Measurements from ENCODE around the gene AP5S1. TPM values are rescaled to one million over a fixed set of nuclear protein-coding genes. Genes with fewer than 3 reads are reported as not detected.
A peak's percentile ranks its signal among the peaks of the same experiment; 100 is the strongest.

AP5S1 gene, protein sequence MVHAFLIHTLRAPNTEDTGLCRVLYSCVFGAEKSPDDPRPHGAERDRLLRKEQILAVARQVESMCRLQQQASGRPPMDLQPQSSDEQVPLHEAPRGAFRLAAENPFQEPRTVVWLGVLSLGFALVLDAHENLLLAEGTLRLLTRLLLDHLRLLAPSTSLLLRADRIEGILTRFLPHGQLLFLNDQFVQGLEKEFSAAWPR
- total RNA-seq (2021) (15.0 and 17.5 TPM in 2 replicates), Bru-seq, nascent RNA (percentile 67 among the genes with signal in this experiment), BruChase-seq, experiment 1, labeled RNA remaining after a 2-hour chase (percentile 77 among the genes with signal in this experiment), BruChase-seq, experiment 2, labeled RNA remaining after a 6-hour chase (percentile 84 among the genes with signal in this experiment)
- long read RNA-seq, full-length matches to known transcripts: 13 of 17 reads
- long read RNA-seq, partial matches to known transcripts: 0 of 17 reads
- long read RNA-seq, other reads (novel, unspliced or antisense): 4 of 17 reads

DNA sequence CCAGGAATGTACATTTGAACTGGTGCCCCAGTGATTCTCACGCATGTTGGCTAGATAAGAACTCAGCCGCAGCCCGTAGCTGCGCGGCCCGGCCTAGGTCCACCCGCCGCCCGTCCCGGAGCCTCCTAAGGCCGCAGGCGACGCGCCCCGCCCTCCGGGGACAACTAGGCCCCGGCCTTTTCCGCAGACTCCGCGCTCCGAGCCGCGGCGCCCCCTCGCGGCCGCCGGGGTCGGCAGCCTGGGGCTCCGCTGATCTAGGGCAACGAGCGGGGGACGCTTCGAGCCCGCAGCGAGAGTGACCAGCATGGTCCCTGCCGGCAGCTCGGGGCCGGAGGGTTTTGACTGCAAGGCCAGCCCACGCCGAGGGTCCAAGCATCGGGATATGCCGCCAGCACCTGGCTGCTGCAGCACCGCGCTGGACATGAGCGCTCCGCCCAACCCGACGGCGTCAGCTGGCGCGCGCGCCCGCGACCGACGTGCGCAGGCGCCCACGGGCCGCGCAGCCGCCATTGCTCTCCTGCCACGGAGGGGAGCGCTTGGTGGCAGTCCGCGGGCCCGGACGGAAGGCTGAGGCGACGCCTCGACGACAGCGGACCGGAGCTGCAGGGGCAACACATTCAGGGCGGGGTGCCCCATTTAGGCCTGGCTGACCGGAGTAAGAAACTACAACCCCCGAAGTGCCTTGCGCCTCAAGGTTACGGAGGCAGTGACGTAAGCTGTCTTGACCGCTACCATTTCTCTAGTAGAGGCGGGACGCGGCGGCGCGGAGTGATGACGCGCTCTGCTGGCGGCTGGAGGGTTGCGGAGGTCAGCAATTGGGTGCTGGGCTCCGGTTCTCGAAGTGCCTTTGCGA lies at the start of gene AP5S1:
TSS of gene AP5S1 (plus strand) at position 500 of the 853 bp plus-strand sequence. CDS start 1,571 bp downstream, outside the sequence.
- Histone ChIP-seq H3K4me1 (ENCODE audit: insufficient read depth, low read length, poor library complexity, severe bottlenecking) (peaks cover 14% of the 10 kb centered on the region), H3K9me3 (ENCODE audit: low read depth, low read length, poor library complexity, severe bottlenecking) (no peaks in the 10 kb centered on the region), H3K27ac (ENCODE audit: low read depth, low read length, poor library complexity, severe bottlenecking) (peak within 1 kb of the TSS; percentile 99), H3K4me3 (ENCODE audit: low read depth, low read length, poor library complexity, severe bottlenecking) (peak within 1 kb of the TSS; percentile 73), H3K36me3 (ENCODE audit: insufficient read depth, low read length, poor library complexity, severe bottlenecking) (peaks cover 6% of the 10 kb centered on the region), H3K27me3 (replicated peaks; ENCODE audit: insufficient read depth, low read depth, low read length, poor library complexity) (no peaks in the 10 kb centered on the region)
- POLR2A ChIA-PET (ENCODE audit: low non-redundant PET): interaction anchor here (0.5 to 0.8 kb wide), 3 partner anchors 30 to 33 kb away, joined by 3 to 8 read pairs (median 5); partner anchors contain the start of gene CENPB
- intact Hi-C loops (cut with micrococcal nuclease; ENCODE audit: unreplicated experiment): loop anchor here (1.0 kb wide), 1 partner anchor 33 kb away; no protein-coding TSS in a partner anchor
- TF ChIP-seq EZH2 (IDR thresholded peaks at IDR 0.05; ENCODE audit: borderline replicate concordance, low read depth, low read length, poor library complexity, severe bottlenecking): no peak
- TF ChIP-seq, protein P1, sequence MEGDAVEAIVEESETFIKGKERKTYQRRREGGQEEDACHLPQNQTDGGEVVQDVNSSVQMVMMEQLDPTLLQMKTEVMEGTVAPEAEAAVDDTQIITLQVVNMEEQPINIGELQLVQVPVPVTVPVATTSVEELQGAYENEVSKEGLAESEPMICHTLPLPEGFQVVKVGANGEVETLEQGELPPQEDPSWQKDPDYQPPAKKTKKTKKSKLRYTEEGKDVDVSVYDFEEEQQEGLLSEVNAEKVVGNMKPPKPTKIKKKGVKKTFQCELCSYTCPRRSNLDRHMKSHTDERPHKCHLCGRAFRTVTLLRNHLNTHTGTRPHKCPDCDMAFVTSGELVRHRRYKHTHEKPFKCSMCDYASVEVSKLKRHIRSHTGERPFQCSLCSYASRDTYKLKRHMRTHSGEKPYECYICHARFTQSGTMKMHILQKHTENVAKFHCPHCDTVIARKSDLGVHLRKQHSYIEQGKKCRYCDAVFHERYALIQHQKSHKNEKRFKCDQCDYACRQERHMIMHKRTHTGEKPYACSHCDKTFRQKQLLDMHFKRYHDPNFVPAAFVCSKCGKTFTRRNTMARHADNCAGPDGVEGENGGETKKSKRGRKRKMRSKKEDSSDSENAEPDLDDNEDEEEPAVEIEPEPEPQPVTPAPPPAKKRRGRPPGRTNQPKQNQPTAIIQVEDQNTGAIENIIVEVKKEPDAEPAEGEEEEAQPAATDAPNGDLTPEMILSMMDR (conservative IDR thresholded peaks at IDR 0.05; ENCODE audit: low read depth, low read length): peak; percentile 97
- BruUV-seq (replicated peaks): TSS peak; percentile 76
- CTCF ChIA-PET: interaction anchor here (0.6 to 1.6 kb wide), 8 partner anchors 8 to 265 kb away, joined by 3 to 7 read pairs (median 4); partner anchors contain the start of genes ADISSP, CENPB and SPEF1
- DNase-seq (ENCODE audit: low spot score): peak; percentile 95

DNA sequence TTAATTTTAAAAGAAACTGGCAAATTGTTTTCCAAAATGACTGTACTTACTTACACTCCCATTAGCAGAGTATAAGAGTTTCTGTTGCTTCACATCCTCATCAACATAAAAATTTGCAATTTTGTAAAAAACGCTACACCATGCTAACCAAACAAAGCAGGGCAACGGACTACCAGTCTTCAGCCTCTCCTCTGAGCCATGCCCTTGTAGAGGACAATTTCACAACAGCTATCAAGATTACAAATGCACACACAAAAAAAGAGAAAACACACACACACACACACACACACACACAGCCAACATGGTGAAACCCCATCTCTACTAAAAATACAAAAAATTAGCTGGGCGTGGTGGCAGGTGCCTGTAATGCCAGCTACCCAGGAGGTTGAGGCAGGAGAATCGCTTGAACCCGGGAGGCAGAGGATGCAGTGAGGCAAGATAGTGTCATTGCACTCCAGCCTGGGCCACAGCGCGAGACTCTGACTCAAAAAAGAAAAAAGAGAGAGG lies 48.7 kb upstream of the AP5S1 start:
- no peak overlapping the region for H3K4me3 ChIP-seq (ENCODE audit: low read depth, low read length, poor library complexity, severe bottlenecking)
- no peak overlapping the region for H3K27ac ChIP-seq (ENCODE audit: low read depth, low read length, poor library complexity, severe bottlenecking)
- H3K27me3 ChIP-seq (replicated peaks; ENCODE audit: insufficient read depth, low read depth, low read length, poor library complexity): no peaks in the 10 kb centered on the region
- no peak for TF ChIP-seq EZH2 (IDR thresholded peaks at IDR 0.05; ENCODE audit: borderline replicate concordance, low read depth, low read length, poor library complexity, severe bottlenecking)
- TF ChIP-seq, protein P1 (conservative IDR thresholded peaks at IDR 0.05; ENCODE audit: low read depth, low read length): no peak
- DNase-seq (ENCODE audit: low spot score): no peak
- POLR2A ChIA-PET (ENCODE audit: low non-redundant PET): no interaction called here
- no peaks in the 10 kb centered on the region for H3K9me3 ChIP-seq (ENCODE audit: low read depth, low read length, poor library complexity, severe bottlenecking)
- intact Hi-C loops (cut with micrococcal nuclease; ENCODE audit: unreplicated experiment): no loop called here
- no peaks in the 10 kb centered on the region for H3K36me3 ChIP-seq (ENCODE audit: insufficient read depth, low read length, poor library complexity, severe bottlenecking)
- H3K4me1 ChIP-seq (ENCODE audit: insufficient read depth, low read length, poor library complexity, severe bottlenecking): peaks cover 11% of the 10 kb centered on the region
- CTCF ChIA-PET: no interaction called here
- no TSS peak for BruUV-seq (replicated peaks)

DNA sequence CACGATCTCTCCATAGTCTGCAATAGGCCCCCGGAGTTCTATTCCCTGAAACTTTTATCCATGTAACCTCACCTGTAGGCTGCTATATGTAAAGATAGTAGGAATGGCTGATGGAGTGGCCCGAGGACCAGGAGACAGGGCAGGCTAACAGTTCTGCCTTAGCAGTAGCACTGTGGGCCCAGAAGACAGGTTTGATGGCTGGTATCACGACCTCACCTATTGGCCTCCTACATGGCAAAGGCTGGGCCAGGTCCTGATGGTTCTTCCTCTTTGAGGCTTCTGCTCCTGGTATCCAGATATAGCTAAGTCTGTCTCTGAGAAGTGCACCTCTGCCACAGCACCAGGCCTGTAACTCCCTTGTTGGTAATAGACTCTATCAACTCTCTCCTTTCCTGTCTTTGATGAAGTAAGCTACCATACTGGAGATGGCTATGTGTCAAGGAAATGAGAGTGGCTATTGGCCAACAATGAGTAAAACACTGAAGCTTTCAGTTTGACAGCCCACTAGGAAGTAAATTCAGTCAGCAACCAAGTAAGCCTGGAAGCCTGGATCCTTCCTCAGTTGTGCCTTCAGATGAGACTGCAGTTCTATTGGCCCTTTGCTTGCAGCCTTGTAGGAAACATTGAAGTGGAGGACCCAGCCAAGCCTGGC lies 44.8 kb upstream of the AP5S1 start:
- Histone ChIP-seq H3K9me3 (ENCODE audit: low read depth, low read length, poor library complexity, severe bottlenecking) (no peaks in the 10 kb centered on the region), H3K27me3 (replicated peaks; ENCODE audit: insufficient read depth, low read depth, low read length, poor library complexity) (peaks cover 12% of the 10 kb centered on the region), H3K4me3 (ENCODE audit: low read depth, low read length, poor library complexity, severe bottlenecking) (no peak overlapping the region), H3K4me1 (ENCODE audit: insufficient read depth, low read length, poor library complexity, severe bottlenecking) (peaks cover 9% of the 10 kb centered on the region), H3K36me3 (ENCODE audit: insufficient read depth, low read length, poor library complexity, severe bottlenecking) (no peaks in the 10 kb centered on the region), H3K27ac (ENCODE audit: low read depth, low read length, poor library complexity, severe bottlenecking) (no peak overlapping the region)
- no TSS peak for BruUV-seq (replicated peaks)
- TF ChIP-seq, protein P1 (conservative IDR thresholded peaks at IDR 0.05; ENCODE audit: low read depth, low read length): no peak
- no peak for TF ChIP-seq EZH2 (IDR thresholded peaks at IDR 0.05; ENCODE audit: borderline replicate concordance, low read depth, low read length, poor library complexity, severe bottlenecking)
- DNase-seq (ENCODE audit: low spot score): no peak
- CTCF ChIA-PET: no interaction called here
- intact Hi-C loops (cut with micrococcal nuclease; ENCODE audit: unreplicated experiment): no loop called here
- POLR2A ChIA-PET (ENCODE audit: low non-redundant PET): no interaction called here

Data from A673 (cell line).